GM18868 (cell line): ENCODE measurements around the gene PTEN.
"Not testable (repeated sequence)": the region's sequence is repeated elsewhere in the genome, so short reads cannot be mapped to it uniquely, and the experiment has no call there.

Source experiments
- ATAC-seq: cut with Tn5 transposase; IDR thresholded peaks from one replicate; pipeline ENCODE4 v1.9.1; 2021; ENCODE audit warnings: mild to moderate bottlenecking, moderate library complexity; ENCODE audit not compliant: unreplicated experiment

PTEN gene

GRCh38 chr10:87844837-87845623, 18.4 kb upstream of the PTEN start:
- ATAC-seq: no peak

- no peak for ATAC-seq
Measured at GRCh38 chr10:87845624-87845998, 17.8 kb upstream of the PTEN start.

- no peak for ATAC-seq
Measured at GRCh38 chr10:87846023-87846422, 17.4 kb upstream of the PTEN start.

GRCh38 chr10:87846711-87847110, 16.7 kb upstream of the PTEN start:
- not testable (repeated sequence) for ATAC-seq

- no peak for ATAC-seq
Measured at GRCh38 chr10:87847550-87847949, 15.9 kb upstream of the PTEN start.

- no peak for ATAC-seq
Measured at GRCh38 chr10:87849001-87849400, 14.4 kb upstream of the PTEN start.

- ATAC-seq: no peak
Measured at GRCh38 chr10:87850742-87851205, 12.7 kb upstream of the PTEN start.

- no peak for ATAC-seq
Measured at GRCh38 chr10:87852089-87852488, 11.3 kb upstream of the PTEN start.

- ATAC-seq: not testable (repeated sequence)
Measured at GRCh38 chr10:87855247-87855646, 8.2 kb upstream of the PTEN start.

GRCh38 chr10:87855665-87856064, 7.8 kb upstream of the PTEN start:
- ATAC-seq: not testable (repeated sequence)

- ATAC-seq: no peak
Measured at GRCh38 chr10:87860156-87860795, 3.1 kb upstream of the PTEN start.

GRCh38 chr10:87860816-87861403, 2.5 kb upstream of the PTEN start:
- no peak for ATAC-seq

GRCh38 chr10:87861566-87861952, 1.9 kb upstream of the PTEN start:
- ATAC-seq: peak; percentile 13

GRCh38 chr10:87861953-87862678, 1.3 kb upstream of the PTEN start:
- peak; percentile 43 for ATAC-seq

GRCh38 chr10:87862679-87863052, 759 bp upstream of the PTEN start:
- peak; percentile 3 for ATAC-seq

- ATAC-seq: not testable (repeated sequence)
Measured at GRCh38 chr10:87863951-87864495, 598 bp downstream of the PTEN start.

- no peak for ATAC-seq
Measured at GRCh38 chr10:87864496-87865059, 1.2 kb downstream of the PTEN start.

GRCh38 chr10:87865241-87865881, 1.9 kb downstream of the PTEN start:
- no peak for ATAC-seq

GRCh38 chr10:87866412-87866974, 3.1 kb downstream of the PTEN start:
- no peak for ATAC-seq

- ATAC-seq: no peak
Measured at GRCh38 chr10:87867453-87867852, 4.0 kb downstream of the PTEN start.
